HCT116 (cell line): Measurements from ENCODE around the gene TAOK3. TPM values are rescaled to one million over a fixed set of nuclear protein-coding genes. Genes with fewer than 3 reads are reported as not detected.

Source experiments
- ATAC-seq: fragments of 200-7000 bp; cut with Tn5 transposase; 2 replicates; pipeline ENCODE4 v1.9.1; 2020; ENCODE audit warnings: mild to moderate bottlenecking, moderate library complexity
- BruUV-seq: library from RNA; stranded (reverse); fragments of 400-500 nt; replicated peaks from 2 replicates; lab custom pipeline; 2021; lab: Mats Ljungman, UMichigan
- CTCF ChIA-PET: fragments of 300-600 bp; sonication (Branson Sonifier 250); formaldehyde crosslinking; loops from one replicate; lab custom pipeline; 2021; ENCODE audit warnings: antibody characterized with exemption; lab: Charles Lee
- POLR2A ChIA-PET: fragments of 300-600, 350-600 bp; sonication (Branson Sonifier 250); formaldehyde crosslinking; loops from one replicate; lab custom pipeline; 2021; ENCODE audit warnings: antibody characterized with exemption; lab: Charles Lee
- RAD21 ChIA-PET, 2 experiments: fragments of 300-600 bp; sonication (Branson Sonifier 250); formaldehyde crosslinking; loops; one replicate each; lab custom pipeline; 2023; ENCODE audit warnings: low total read pairs in 2 of 2; ENCODE audit not compliant: uncharacterized antibody in 2 of 2, unreplicated experiment in 2 of 2, low non-redundant PET in 1 of 2; lab: Charles Lee
- DNase-seq: peaks from one replicate; pipeline ENCODE4 v3.0.0-alpha.2; 2010; ENCODE audit warnings: low read depth, low spot score
- H2AFZ ChIP-seq: fragments of 200-600 bp; shearing (Covaris generic), sonication (generic); 2 replicates; pipeline ENCODE4 v1.6.1; 2017; ENCODE audit warnings: low read depth, mixed run types, mixed read lengths, antibody characterized with exemption, low read length; ENCODE audit not compliant: poor library complexity, severe bottlenecking
- H3K27ac ChIP-seq: 2 replicates; pipeline ENCODE4 v1.5.1; 2012; ENCODE audit warnings: low read depth, low read length
- H3K27me3 ChIP-seq: fragments of 200-600 bp; sonication (generic); 2 replicates; pipeline ENCODE4 v1.6.1; 2016; ENCODE audit warnings: mixed run types, low read length, mixed read lengths; ENCODE audit not compliant: insufficient read depth
- H3K36me3 ChIP-seq, 2 experiments: fragments of 200-500 bp in 1 of 2; fragments of 200-600 bp in 1 of 2; sonication (Bioruptor generic) in 1 of 2; sonication (generic) in 1 of 2; 2 replicates each; pipeline versions ENCODE4 v1.5.1 to v1.6.1; 2014 to 2016; ENCODE audit warnings: low read length in 2 of 2, inconsistent platforms in 1 of 2, mixed read lengths in 1 of 2, mixed run types in 1 of 2; ENCODE audit not compliant: insufficient read depth in 2 of 2, control insufficient read depth in 1 of 2
- H3K4me1 ChIP-seq, 2 experiments: fragments of 200-600 bp in 1 of 2; sonication (generic) in 1 of 2; 2 replicates each; pipeline versions ENCODE4 v1.5.1 to v1.6.1; 2012 to 2017; ENCODE audit warnings: low read length in 2 of 2, inconsistent platforms in 1 of 2, mild to moderate bottlenecking in 1 of 2, mixed read lengths in 1 of 2, mixed run types in 1 of 2, moderate library complexity in 1 of 2; ENCODE audit not compliant: insufficient read depth in 2 of 2, control insufficient read depth in 1 of 2
- H3K4me2 ChIP-seq: fragments of 200-600 bp; sonication (generic); 2 replicates; pipeline ENCODE4 v1.6.1; 2017; ENCODE audit warnings: mixed run types, low read length, mixed read lengths
- H3K4me3 ChIP-seq, 2 experiments: fragments of 200-600 bp in 1 of 2; sonication (generic) in 1 of 2; replicated peaks in 1 of 2; 2 replicates each; pipeline ENCODE4 v1.5.1; 2011 to 2016; ENCODE audit warnings: low read length in 2 of 2, control low read depth in 1 of 2, low read depth in 1 of 2, mild to moderate bottlenecking in 1 of 2, mixed read lengths in 1 of 2, mixed run types in 1 of 2
- H3K79me2 ChIP-seq: fragments of 200-600 bp; sonication (generic); 2 replicates; pipeline ENCODE4 v1.6.1; 2017; ENCODE audit warnings: mild to moderate bottlenecking, mixed run types, low read length, moderate library complexity, mixed read lengths; ENCODE audit not compliant: insufficient read depth
- H3K9ac ChIP-seq: fragments of 200-600 bp; sonication (generic); 2 replicates; pipeline ENCODE4 v1.6.1; 2016; ENCODE audit warnings: low read length, mixed read lengths
- H3K9me2 ChIP-seq: fragments of 200-600 bp; sonication (generic), shearing (Covaris generic); 2 replicates; pipeline ENCODE4 v1.6.1; 2017; ENCODE audit warnings: mixed run types, mild to moderate bottlenecking, moderate library complexity; ENCODE audit not compliant: insufficient read depth
- H3K9me3 ChIP-seq, 2 experiments: fragments of 200-500 bp in 1 of 2; fragments of 200-600 bp in 1 of 2; sonication (Bioruptor generic) in 1 of 2; sonication (generic) in 1 of 2; 2 replicates each; pipeline ENCODE4 v1.6.1; 2014 to 2017; ENCODE audit warnings: low read length in 2 of 2, mixed read lengths in 2 of 2, inconsistent platforms in 1 of 2, low read depth in 1 of 2, mild to moderate bottlenecking in 1 of 2, mixed run types in 1 of 2, moderate library complexity in 1 of 2; ENCODE audit not compliant: control insufficient read depth in 1 of 2, insufficient read depth in 1 of 2
- H4K20me1 ChIP-seq: fragments of 200-600 bp; sonication (generic), shearing (Covaris generic); 2 replicates; pipeline ENCODE4 v1.6.1; 2017; ENCODE audit warnings: mixed run types, mild to moderate bottlenecking, moderate library complexity; ENCODE audit not compliant: insufficient read depth
- CBX3 ChIP-seq: IDR thresholded peaks from 2 replicates; pipeline ENCODE4 v1.6.1; 2012; ENCODE audit warnings: low read depth
- EGR1 ChIP-seq: IDR thresholded peaks from 2 replicates; pipeline ENCODE4 v1.6.1; 2012; ENCODE audit warnings: low read depth
- ELF1 ChIP-seq: IDR thresholded peaks from 2 replicates; pipeline ENCODE4 v1.6.1; 2012; ENCODE audit warnings: low read depth, borderline replicate concordance
- EZH2phosphoT487 ChIP-seq: fragments of 200-600 bp; IDR thresholded peaks from 2 replicates; pipeline ENCODE4 v1.6.1; 2018; ENCODE audit warnings: antibody characterized with exemption, borderline replicate concordance
- RAD21 ChIP-seq: IDR thresholded peaks from 2 replicates; pipeline ENCODE4 v1.6.1; 2012; ENCODE audit warnings: low read depth, mild to moderate bottlenecking
- SIN3A ChIP-seq: IDR thresholded peaks from 2 replicates; pipeline ENCODE4 v1.6.1; 2012; ENCODE audit warnings: low read depth
- SP1 ChIP-seq: IDR thresholded peaks from 2 replicates; pipeline ENCODE4 v1.6.1; 2012; ENCODE audit warnings: low read depth
- ZNF274 ChIP-seq: fragments of 200-500 bp; sonication (Bioruptor generic); IDR thresholded peaks from 2 replicates; pipeline ENCODE4 v1.6.1; 2014; ENCODE audit warnings: mild to moderate bottlenecking, low read depth, low read length, inconsistent platforms
- intact Hi-C: fragments of 100-400 bp; cut with micrococcal nuclease; formaldehyde crosslinking; loops from 2 replicates; pipeline ENCODE4 v1.10.0; 2022
- total RNA-seq: library from RNA; stranded (reverse); gene quantifications from one replicate; pipeline ENCODE4 v1.2.1, GENCODE V29; 2021; ENCODE audit not compliant: unreplicated experiment

TAOK3 gene
- total RNA-seq, 1 experiment from 2014 or later = 10.5 TPM

GRCh38 chr12:118101051-118101450, 271.7 kb downstream of the TAOK3 start:
- TF ChIP-seq CBX3 (no peak), SIN3A (no peak), SP1 (no peak), ELF1 (no peak), EGR1 (no peak), EZH2phosphoT487 (no peak), ZNF274 (no peak), RAD21 (no peak)
- TF ChIP-seq, all 23 proteins: peak for 0
- RAD21 ChIA-PET = no interaction called here
- H2AFZ ChIP-seq = no peak overlapping the region
- no peaks in the 10 kb centered on the region for H4K20me1 ChIP-seq
- intact Hi-C loops = loop anchor here (5.0 kb wide), 1 partner anchor 39 kb away; the partner anchor contains the start of gene WSB2
- H3K9me2 ChIP-seq = no peaks in the 10 kb centered on the region
- no peak for ATAC-seq
- no peaks in the 10 kb centered on the region for H3K27me3 ChIP-seq
- H3K9me3 ChIP-seq = no peaks in the 10 kb centered on the region
- BruUV-seq = no TSS peak
- H3K4me3 ChIP-seq = no peak overlapping the region
- H3K79me2 ChIP-seq = no peaks in the 10 kb centered on the region
- no peak overlapping the region for H3K9ac ChIP-seq
- H3K4me2 ChIP-seq = no peak overlapping the region
- H3K36me3 ChIP-seq = no peaks in the 10 kb centered on the region
- no peak overlapping the region for H3K27ac ChIP-seq
- no peak for DNase-seq
- POLR2A ChIA-PET = no interaction called here
- CTCF ChIA-PET = interaction anchor here (1.9 kb wide), 1 partner anchor 20 kb away, joined by 7 read pairs; no protein-coding TSS in a partner anchor
- peaks cover 36 to 49% of the 10 kb centered on the region in 2 experiments for H3K4me1 ChIP-seq

Other genes with a start within 250 kb of the TAOK3 start
- 220 TPM for gene PEBP1, start 236.8 kb downstream of the TAOK3 start, total RNA-seq
- gene SUDS3, start 3.6 kb upstream of the TAOK3 start, total RNA-seq = 32.3 TPM